GM21786 (cell line): ENCODE data around the gene GPR61.

Experiments
- ATAC-seq: cut with Tn5 transposase; IDR thresholded peaks from one replicate; pipeline ENCODE4 v1.9.1; 2021; ENCODE audit not compliant: unreplicated experiment

The GPR61 gene

GRCh38 chr1:109508001-109508872, 31.4 kb upstream of the GPR61 start:
- no peak for ATAC-seq

DNA sequence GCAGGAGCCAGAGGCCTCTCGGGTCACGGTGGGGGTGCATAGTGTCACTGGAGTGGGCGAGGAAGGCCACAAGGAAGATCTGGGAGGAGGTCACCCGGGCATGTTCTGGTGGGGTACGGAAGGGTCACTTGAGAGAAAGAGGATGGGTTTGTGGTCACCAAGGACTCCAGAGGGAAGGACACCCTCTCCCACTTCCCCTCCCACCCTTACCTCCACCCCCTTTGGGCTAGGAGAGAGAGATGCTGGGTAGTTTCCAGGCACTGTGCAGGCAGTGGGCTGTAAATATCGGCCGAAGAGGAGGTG, 30.8 kb upstream of the GPR61 start:
- ATAC-seq = no peak

DNA sequence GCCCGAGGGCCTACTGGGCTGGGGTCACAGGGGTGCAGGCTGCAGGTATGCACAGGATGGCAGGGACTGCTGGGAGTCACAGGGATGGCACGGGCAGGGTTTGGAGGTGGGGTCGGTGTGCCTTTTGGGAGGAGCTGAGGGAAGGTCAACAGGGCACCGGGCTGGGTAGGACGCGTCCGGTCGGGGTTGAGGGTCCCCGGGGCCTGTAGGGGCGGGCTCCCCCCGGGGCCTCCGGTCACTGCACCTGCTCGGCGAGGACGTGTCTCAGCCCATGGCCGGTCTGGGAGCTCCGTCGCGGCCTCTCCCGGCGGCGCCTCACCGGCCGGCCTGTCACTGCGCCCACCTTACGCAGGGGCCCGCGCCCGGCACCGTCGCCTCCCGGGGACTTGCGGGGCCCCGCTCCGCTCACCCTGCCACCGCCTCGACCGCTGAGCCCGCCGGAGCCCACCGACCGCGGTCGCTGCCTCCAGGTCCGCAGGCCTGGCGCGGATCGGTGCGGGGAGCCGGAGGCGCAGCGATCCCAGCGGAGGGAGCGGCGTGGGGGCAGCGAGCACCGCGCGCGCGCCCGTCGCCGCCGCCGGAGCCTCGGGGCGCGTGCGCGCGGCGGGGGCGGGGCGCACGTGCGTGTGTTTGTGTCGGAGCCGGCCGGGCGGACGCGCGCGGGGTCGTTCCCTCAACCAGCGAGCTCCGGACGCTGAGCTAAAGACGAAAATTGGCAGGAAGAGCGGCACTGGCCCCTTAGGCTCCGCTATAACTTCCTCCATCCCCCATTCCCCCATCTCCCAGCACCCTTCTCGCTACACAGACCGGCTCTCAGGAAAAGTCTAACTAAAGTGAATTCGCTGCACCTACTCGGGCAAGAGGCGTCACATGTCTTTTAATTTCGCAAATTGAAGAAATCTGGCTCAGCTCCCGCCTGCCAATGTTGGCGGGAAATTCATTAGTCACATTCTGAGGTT, 30.2 kb upstream of the GPR61 start, which contains the start of gene AMIGO1:
Gene AMIGO1 (minus strand): TSS at position 552 of the 959 bp plus-strand sequence. CDS start 815 bp downstream, outside the sequence.
- ATAC-seq = no peak

GRCh38 chr1:109513110-109513710, 26.5 kb upstream of the GPR61 start:
- no peak for ATAC-seq

GRCh38 chr1:109514846-109515245, 24.8 kb upstream of the GPR61 start:
- ATAC-seq = no peak

- ATAC-seq = no peak
Measured at GRCh38 chr1:109516872-109517271, 22.8 kb upstream of the GPR61 start.

GRCh38 chr1:109517337-109517736, 22.3 kb upstream of the GPR61 start:
- ATAC-seq = no peak

DNA sequence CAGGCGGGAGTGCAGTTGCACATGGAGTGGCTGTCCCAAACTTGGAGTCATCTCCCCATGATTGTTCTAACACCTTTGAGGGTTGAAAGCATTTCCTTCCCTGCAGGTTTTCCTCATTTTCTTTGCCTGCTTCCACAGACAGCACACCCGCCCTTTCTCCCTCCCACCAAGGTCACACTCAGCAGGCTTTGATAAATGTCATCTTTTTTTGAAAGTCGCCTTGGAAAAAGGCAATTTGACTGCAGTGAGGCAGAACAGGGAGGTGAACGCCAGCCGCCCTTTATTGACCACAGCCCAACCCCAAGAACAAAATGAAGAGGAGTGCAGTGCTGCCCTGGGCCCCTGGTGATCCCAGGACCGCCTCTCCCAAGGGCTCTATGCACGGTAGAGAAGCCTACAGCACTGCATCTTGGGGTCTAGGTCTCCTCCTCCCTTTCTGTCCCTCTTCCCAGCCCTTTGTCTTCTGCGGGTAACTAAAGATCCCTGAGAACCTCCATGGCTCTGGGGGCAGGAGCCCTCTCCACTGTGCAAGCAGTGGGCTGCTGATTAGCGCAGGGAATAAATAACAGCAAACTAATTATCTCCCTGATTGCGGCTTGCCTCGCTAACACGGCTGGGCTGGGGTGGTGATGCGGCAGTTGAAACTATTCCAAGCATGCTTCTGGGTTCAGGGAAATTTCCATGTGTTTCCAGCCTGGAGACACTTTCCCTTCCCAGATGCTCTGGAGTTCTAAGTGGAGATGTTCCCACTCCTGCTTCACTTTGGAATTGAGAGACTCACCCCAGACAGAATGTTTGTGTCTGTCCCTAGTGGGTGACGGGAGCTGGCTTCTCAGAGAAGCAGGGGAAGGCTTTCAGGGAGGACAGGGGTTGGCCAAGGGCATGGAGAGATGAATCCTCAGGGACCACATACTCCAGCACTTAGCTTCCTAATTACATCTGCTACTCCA, 18.4 kb upstream of the GPR61 start:
- ATAC-seq = no peak

- no peak for ATAC-seq
Measured at GRCh38 chr1:109522026-109522425, 17.6 kb upstream of the GPR61 start.

- ATAC-seq = no peak
Measured at GRCh38 chr1:109523706-109524105, 16.0 kb upstream of the GPR61 start.

DNA sequence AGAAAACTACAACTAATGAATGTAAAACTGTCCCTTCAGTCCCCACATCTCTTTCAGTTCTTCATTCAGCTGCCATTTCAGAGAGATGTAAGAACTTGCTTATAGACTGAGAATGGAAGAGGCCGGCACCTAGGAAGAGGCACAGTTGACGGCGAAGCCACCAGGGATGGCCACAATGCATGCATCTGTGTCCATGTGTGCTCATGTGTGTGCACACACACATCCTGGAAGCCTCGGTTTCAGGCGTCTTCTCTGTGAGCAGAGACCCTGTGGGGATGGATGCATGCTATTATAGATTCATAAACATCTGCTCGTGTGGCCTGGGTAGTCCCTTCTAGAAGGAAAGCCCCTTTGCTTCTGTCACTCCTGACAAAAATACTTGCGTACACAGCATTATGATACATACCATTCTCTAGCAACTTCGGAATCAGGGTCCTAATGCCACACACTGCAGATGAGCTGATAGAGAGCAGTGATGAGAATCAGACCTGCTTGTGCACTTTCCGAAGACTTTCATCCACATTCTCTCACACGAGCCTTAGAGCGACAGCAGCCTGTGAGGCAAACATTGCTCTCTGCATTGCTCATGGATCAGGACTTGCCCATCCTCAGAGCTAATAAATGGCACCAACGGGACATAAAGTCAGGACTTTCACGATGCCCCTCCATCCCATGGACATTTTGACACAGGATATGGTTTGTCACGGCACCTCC, 12.4 kb upstream of the GPR61 start:
- peak; percentile 69 for ATAC-seq

- no peak for ATAC-seq
Measured at GRCh38 chr1:109527846-109528695, 11.6 kb upstream of the GPR61 start.

- ATAC-seq = no peak
Measured at GRCh38 chr1:109528712-109529111, 11.0 kb upstream of the GPR61 start.

DNA sequence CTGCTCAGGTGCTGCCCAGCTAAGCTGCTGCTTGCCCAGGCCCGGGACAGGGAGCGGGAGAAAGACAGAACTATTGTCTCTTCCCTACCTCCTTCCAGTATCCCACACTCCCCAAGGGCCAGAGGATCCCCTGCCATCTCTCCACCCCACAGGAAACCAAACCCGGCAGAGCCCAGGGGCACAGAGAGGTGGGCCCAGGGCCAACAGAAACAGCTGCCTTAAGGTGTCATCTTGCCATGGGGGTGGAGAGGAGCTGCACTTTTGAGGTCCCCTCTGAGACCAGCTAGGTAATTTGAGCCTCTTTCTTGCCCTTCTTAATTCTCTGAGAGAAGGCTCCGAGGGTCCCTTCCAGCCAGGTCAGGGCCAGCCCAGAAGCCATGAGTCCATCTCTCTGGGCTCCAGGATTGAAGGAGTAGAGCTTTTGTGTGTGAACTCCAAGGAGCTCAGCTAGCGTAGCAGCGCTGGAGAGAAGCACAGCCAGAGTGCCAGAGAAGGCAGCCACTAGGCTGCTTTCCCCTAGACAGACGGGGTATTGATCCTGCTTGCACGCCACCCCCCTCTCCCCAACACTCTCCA, 9.7 kb upstream of the GPR61 start:
- no peak for ATAC-seq

GRCh38 chr1:109530457-109531087, 9.1 kb upstream of the GPR61 start:
- ATAC-seq = no peak

DNA sequence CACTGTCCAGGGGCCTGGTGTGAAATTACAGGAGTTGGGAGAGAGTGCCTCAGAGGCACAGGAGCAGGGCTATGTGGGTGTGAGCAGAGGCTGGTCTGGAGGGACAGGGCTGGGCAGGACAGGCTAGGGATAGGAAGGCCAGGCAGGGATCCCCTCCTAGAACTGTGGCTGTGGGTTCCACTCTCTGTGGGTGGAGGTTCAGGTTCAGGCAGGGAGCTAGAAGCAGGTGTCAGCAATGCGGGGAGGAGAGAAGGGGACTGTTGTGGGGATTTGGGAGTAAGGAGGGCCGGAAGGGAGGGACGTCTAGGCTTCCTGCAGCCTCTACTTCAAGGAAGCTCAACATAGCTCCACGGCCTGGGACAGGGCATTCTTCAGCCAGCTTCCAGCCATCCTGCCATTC, 8.3 kb upstream of the GPR61 start:
- ATAC-seq = no peak

DNA sequence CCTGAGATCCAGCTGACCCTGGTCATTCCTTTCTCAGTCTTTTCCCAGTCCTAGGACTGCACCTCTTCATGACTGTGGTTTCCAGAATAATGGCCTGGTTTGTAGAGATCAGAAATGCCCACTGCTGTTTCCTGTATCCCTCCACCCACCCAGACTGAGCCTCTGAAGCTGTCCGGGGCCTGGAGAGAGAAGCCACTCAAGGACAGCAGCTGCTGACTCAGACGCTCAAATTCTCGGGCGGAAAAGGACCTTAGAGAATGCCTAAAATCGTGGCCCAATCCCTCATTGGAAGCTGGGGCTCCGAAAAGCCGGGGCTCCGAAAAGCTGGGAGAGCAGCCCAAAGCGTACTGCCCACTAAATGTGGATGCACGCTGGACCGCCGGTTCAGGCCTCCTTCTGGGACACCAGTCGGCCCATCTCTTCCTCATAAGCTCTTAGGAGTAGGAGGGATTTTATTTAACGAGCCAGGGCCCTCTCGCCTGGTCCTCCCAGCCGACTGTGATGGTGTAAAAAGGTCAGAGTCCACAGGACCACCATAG, 7.8 kb upstream of the GPR61 start:
- ATAC-seq = no peak
